Uterus (tissue), 2 donors: ENCODE results near the gene NLRP2B.

Experiments used
- CTCF ChIP-seq, 4 experiments: fragments of 200-600 bp in 2 of 4; fragments of 450-650 bp in 2 of 4; sonication (generic) in 2 of 4; IDR thresholded peaks; one replicate each; pipeline ENCODE4 v1.5.1; 2016 to 2019; ENCODE audit warnings: antibody characterized with exemption in 4 of 4, mild to moderate bottlenecking in 2 of 4, moderate library complexity in 1 of 4
- POLR2A ChIP-seq, 2 donors: fragments of 450-650 bp; IDR thresholded peaks; one replicate each; pipeline ENCODE4 v1.6.1; 2016; ENCODE audit warnings: antibody characterized with exemption in 2 of 2, mild to moderate bottlenecking in 1 of 2, moderate library complexity in 1 of 2

GRCh38 chrX:57667010-57667409 lies 13.1 kb downstream of the NLRP2B start:
- TF ChIP-seq POLR2A (IDR thresholded peaks at IDR 0.05) (no peak), CTCF (IDR thresholded peaks at IDR 0.05) (no peak)
